T-cell (primary cell): ENCODE results near the gene ZCRB1. TPM values are rescaled to one million over a fixed set of nuclear protein-coding genes. Genes with fewer than 3 reads are reported as not detected.

Source experiments
- ATAC-seq, 4 experiments: fragments of 200-7000 bp in 3 of 4; fragments of 150-1000 bp in 1 of 4; cut with Tn5 transposase; replicated peaks in 1 of 4; 1 replicate in 3 of 4; 2 replicates in 1 of 4; pipeline ENCODE4 v1.10.0; 2021; ENCODE audit warnings: moderate library complexity in 3 of 4, mild to moderate bottlenecking in 2 of 4, moderate number of reproducible peaks in 1 of 4
- CTCF ChIA-PET, 2 donors: fragments of 300-600 bp; sonication (Branson Sonifier 250); formaldehyde crosslinking; loops; one replicate each; lab custom pipeline; 2022; ENCODE audit warnings: antibody characterized with exemption in 2 of 2; lab: Charles Lee
- POLR2A ChIA-PET, 2 donors: fragments of 300-600 bp; sonication (Branson Sonifier 250); formaldehyde crosslinking; loops; one replicate each; lab custom pipeline; 2022; ENCODE audit warnings: antibody characterized with exemption in 2 of 2; lab: Charles Lee
- DNase-seq, 35 experiments: peaks; one replicate each; pipeline versions ENCODE4 v3.0.0 to v3.0.0-alpha.2; 2013 to 2023
- H3K27ac ChIP-seq: one replicate; pipeline ENCODE4 v1.5.1; 2013; ENCODE audit warnings: low read length
- H3K27me3 ChIP-seq, 2 experiments: replicated peaks in 1 of 2; 1 replicate in 1 of 2; 2 replicates in 1 of 2; pipeline versions ENCODE4 v1.6.1 to v1.7.0; 2013; ENCODE audit warnings: low read length in 1 of 2, mixed read lengths in 1 of 2; ENCODE audit not compliant: control insufficient read depth in 2 of 2, insufficient read depth in 2 of 2; ENCODE audit errors: extremely low read depth in 1 of 2
- H3K36me3 ChIP-seq, 2 donors: 1 replicate in 1 of 2; 2 replicates in 1 of 2; pipeline versions ENCODE4 v1.6.1 to v1.7.0; 2013; ENCODE audit warnings: low read length in 1 of 2; ENCODE audit not compliant: control insufficient read depth in 2 of 2, insufficient read depth in 1 of 2; ENCODE audit errors: extremely low read depth in 1 of 2
- H3K4me1 ChIP-seq, 2 experiments: 1 replicate in 1 of 2; 2 replicates in 1 of 2; pipeline versions ENCODE4 v1.6.1 to v1.7.0; 2013; ENCODE audit warnings: low read length in 2 of 2, mixed read lengths in 1 of 2; ENCODE audit not compliant: insufficient read depth in 2 of 2, control insufficient read depth in 1 of 2; ENCODE audit errors: extremely low read depth in 1 of 2
- H3K4me3 ChIP-seq, 2 donors: 1 replicate in 1 of 2; 2 replicates in 1 of 2; pipeline versions ENCODE4 v1.5.1 to v1.7.0; 2013; ENCODE audit warnings: mild to moderate bottlenecking in 2 of 2, low read length in 1 of 2, moderate library complexity in 1 of 2; ENCODE audit not compliant: control insufficient read depth in 1 of 2; ENCODE audit errors: extremely low read depth in 1 of 2
- H3K9me3 ChIP-seq: 2 replicates; pipeline ENCODE4 v1.7.0; 2013
- H3K27ac Mint-ChIP-seq, 2 donors: one replicate each; pipeline ENCODE4 v1.8.0; 2020 to 2021; ENCODE audit warnings: mild to moderate bottlenecking in 2 of 2, mixed read lengths in 2 of 2
- H3K27me3 Mint-ChIP-seq, 2 donors: one replicate each; pipeline ENCODE4 v1.8.0; 2021 to 2022; ENCODE audit warnings: mixed read lengths in 2 of 2
- H3K36me3 Mint-ChIP-seq: one replicate; pipeline ENCODE4 v1.8.0; 2021; ENCODE audit warnings: mixed read lengths
- H3K4me1 Mint-ChIP-seq, 3 donors: one replicate each; pipeline ENCODE4 v1.8.0; 2020 to 2022; ENCODE audit warnings: mixed read lengths in 3 of 3, mild to moderate bottlenecking in 1 of 3
- H3K4me3 Mint-ChIP-seq, 3 donors: one replicate each; pipeline ENCODE4 v1.8.0; 2020 to 2022; ENCODE audit warnings: mild to moderate bottlenecking in 3 of 3, mixed read lengths in 3 of 3, moderate library complexity in 3 of 3
- H3K9me3 Mint-ChIP-seq, 3 donors: one replicate each; pipeline ENCODE4 v1.8.0; 2020 to 2022; ENCODE audit warnings: mixed read lengths in 3 of 3
- WGBS: methylation state at CpG from one replicate; pipeline ENCODE4 v1.1.5; 2013; ENCODE audit warnings: missing lambda C conversion rate; ENCODE audit not compliant: insufficient coverage; 5-methylcytosine and 5-hydroxymethylcytosine counted together
- total RNA-seq, 35 experiments: library from RNA in 6 of 35; stranded (reverse) in 6 of 35; fragments of 120-200 nt in 1 of 35; gene quantifications; one replicate each; pipeline versions ENCODE4 v1.2.1 to v1.2.4 and lab custom pipeline; 2013 to 2026

The ZCRB1 gene
- total RNA-seq, 5 donors from 2014 or later (not counting 1 experiment from before 2014, with no cell fraction given), result 24.5 to 36.0 (median 29.4) TPM

GRCh38 chr12:42281278-42281677 lies 44.6 kb downstream of the ZCRB1 start:
- Mint-ChIP-seq H3K9me3 (no peaks in the 10 kb centered on the region), H3K4me1 (peaks cover 3 to 5% (median 4%) of the 10 kb centered on the region in 3 donors), H3K36me3 (no peaks in the 10 kb centered on the region), H3K27me3 (peaks cover 2 to 3% of the 10 kb centered on the region in 2 donors), H3K4me3 (no peak overlapping the region), H3K27ac (no peak overlapping the region)
- H3K36me3 ChIP-seq, result no peaks in the 10 kb centered on the region
- no peak overlapping the region for H3K4me3 ChIP-seq
- WGBS, result 86% methylated on average over 1 of the region's 3 CpGs
- DNase-seq (no peak), ATAC-seq (no peak)
- no peak overlapping the region for H3K27ac ChIP-seq
- H3K4me1 ChIP-seq, result peaks cover 0 to 2% of the 10 kb centered on the region in 2 experiments
- H3K27me3 ChIP-seq, result peaks cover 0 to 2% of the 10 kb centered on the region in 2 experiments
- no peaks in the 10 kb centered on the region for H3K9me3 ChIP-seq
- CTCF ChIA-PET, result no interaction called here
- POLR2A ChIA-PET, result no interaction called here

- Histone ChIP-seq H3K4me3 (no peak overlapping the region), H3K9me3 (no peaks in the 10 kb centered on the region), H3K36me3 (no peaks in the 10 kb centered on the region), H3K27ac (no peak overlapping the region), H3K27me3 (no peaks in the 10 kb centered on the region), H3K4me1 (no peaks in the 10 kb centered on the region)
- H3K9me3 Mint-ChIP-seq, result peaks cover 0 to 4% (median 0%) of the 10 kb centered on the region in 3 donors
- ChIA-PET POLR2A (no interaction called here), CTCF (no interaction called here)
- no peak for DNase-seq
- no peaks in the 10 kb centered on the region for H3K4me1 Mint-ChIP-seq
- H3K4me3 Mint-ChIP-seq, result no peak overlapping the region
- ATAC-seq, result no peak
- H3K36me3 Mint-ChIP-seq, result no peaks in the 10 kb centered on the region
- H3K27me3 Mint-ChIP-seq, result peaks cover 3 to 4% of the 10 kb centered on the region in 2 donors
- no peak overlapping the region for H3K27ac Mint-ChIP-seq
These were observed 47.8 kb downstream of the ZCRB1 start for GRCh38 chr12:42278128-42278510.

DNA sequence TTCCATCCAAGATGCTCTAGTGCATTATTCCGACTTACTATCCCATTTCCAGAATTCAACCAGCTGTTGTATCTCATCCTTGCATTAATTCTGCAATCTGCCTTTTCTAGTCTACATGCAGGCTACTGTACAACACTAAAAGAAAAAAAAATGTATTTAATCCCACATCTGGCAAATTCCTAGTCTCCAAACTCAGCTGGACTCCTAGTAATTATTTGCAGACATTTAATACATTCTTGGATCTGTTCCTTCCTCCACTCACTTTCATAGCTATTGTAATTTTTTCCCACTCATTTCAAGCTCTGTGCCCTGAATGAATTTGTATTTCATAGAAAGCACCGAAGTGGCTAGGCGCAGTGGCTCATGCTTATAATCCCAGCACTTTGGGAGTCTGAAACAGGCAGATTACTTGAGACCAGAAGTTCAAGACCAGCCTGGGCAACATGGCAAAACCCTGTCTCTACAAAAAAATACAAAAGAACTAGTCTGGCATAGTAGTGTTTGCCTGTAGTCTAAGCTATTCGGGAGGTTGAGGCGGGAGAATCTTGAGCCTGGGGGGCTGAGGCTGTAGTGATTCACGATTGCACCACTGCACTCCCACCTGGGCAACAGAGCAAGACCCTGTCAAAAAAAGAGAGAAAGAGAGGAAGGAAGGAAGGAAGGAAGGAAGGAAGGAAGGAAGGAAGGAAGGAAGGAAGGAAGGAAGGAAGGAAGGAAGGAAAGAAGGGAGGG lies 48.3 kb downstream of the ZCRB1 start:
- DNase-seq (no peak), ATAC-seq (no peak)
- H3K4me3 Mint-ChIP-seq, result no peak overlapping the region
- peaks cover 0 to 1% of the 10 kb centered on the region in 2 experiments for H3K27me3 ChIP-seq
- CTCF ChIA-PET, result no interaction called here
- 100% methylated on average over 2 of the region's 6 CpGs for WGBS
- POLR2A ChIA-PET, result no interaction called here
- no peaks in the 10 kb centered on the region for H3K36me3 ChIP-seq
- no peaks in the 10 kb centered on the region for H3K4me1 Mint-ChIP-seq
- peaks cover 5% of the 10 kb centered on the region in 2 donors for H3K27me3 Mint-ChIP-seq
- no peak overlapping the region for H3K4me3 ChIP-seq
- H3K9me3 ChIP-seq, result no peaks in the 10 kb centered on the region
- no peaks in the 10 kb centered on the region for H3K4me1 ChIP-seq
- peaks cover 0 to 6% (median 0%) of the 10 kb centered on the region in 3 donors for H3K9me3 Mint-ChIP-seq
- H3K36me3 Mint-ChIP-seq, result no peaks in the 10 kb centered on the region
- H3K27ac ChIP-seq, result no peak overlapping the region
- H3K27ac Mint-ChIP-seq, result no peak overlapping the region

GRCh38 chr12:42275499-42275898 lies 50.4 kb downstream of the ZCRB1 start:
- POLR2A ChIA-PET, result no interaction called here
- peaks cover 7% of the 10 kb centered on the region in 2 donors for H3K27me3 Mint-ChIP-seq

DNA sequence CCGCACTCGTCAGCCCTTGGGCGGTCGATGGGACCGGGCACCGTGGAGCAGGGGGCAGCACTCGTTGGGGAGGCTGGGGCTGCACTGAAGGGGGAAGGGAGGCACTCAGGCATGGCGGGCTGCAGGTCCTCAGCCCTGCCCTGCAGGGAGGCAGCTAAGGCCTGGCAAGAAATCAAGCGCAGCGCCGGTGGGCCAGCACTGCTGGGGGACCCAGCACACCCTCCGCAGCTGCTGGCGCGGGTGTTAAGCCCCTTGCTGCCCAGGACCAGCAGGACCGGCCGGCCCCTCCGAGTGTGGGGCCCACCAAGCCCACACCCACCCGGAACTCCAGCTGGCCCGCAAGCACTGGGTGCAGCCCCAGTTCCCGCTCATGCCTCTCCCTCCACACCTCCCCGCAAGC lies 52.2 kb downstream of the ZCRB1 start:
- no peaks in the 10 kb centered on the region for H3K9me3 ChIP-seq
- POLR2A ChIA-PET, result no interaction called here
- Mint-ChIP-seq H3K27ac (no peak overlapping the region), H3K27me3 (peaks cover 4 to 7% of the 10 kb centered on the region in 2 donors), H3K9me3 (peaks cover 0 to 7% (median 0%) of the 10 kb centered on the region in 3 donors), H3K4me3 (no peak overlapping the region), H3K36me3 (no peaks in the 10 kb centered on the region), H3K4me1 (peaks cover 0 to 7% (median 0%) of the 10 kb centered on the region in 3 donors)
- no peak overlapping the region for H3K27ac ChIP-seq
- peaks cover 0 to 11% of the 10 kb centered on the region in 2 experiments for H3K27me3 ChIP-seq
- CTCF ChIA-PET, result no interaction called here
- DNase-seq, result no peak
- H3K36me3 ChIP-seq, result no peaks in the 10 kb centered on the region
- no peak for ATAC-seq
- 97% methylated on average over 15 of the region's 21 CpGs for WGBS
- no peak overlapping the region for H3K4me3 ChIP-seq
- H3K4me1 ChIP-seq, result no peaks in the 10 kb centered on the region

More at GRCh38 chr12:42275499-42275898, 50.4 kb downstream of the ZCRB1 start:
- no peak overlapping the region for H3K4me3 ChIP-seq
- H3K27me3 ChIP-seq, result peaks cover 0 to 7% of the 10 kb centered on the region in 2 experiments
- ATAC-seq (no peak), DNase-seq (no peak)
- CTCF ChIA-PET, result no interaction called here
- Mint-ChIP-seq H3K9me3 (peaks cover 0 to 7% (median 0%) of the 10 kb centered on the region in 3 donors), H3K4me3 (no peak overlapping the region), H3K4me1 (peaks cover 0 to 7% (median 0%) of the 10 kb centered on the region in 3 donors), H3K36me3 (no peaks in the 10 kb centered on the region), H3K27ac (no peak overlapping the region)
- no peaks in the 10 kb centered on the region for H3K9me3 ChIP-seq
- H3K27ac ChIP-seq, result no peak overlapping the region
- no peaks in the 10 kb centered on the region for H3K4me1 ChIP-seq
- no peaks in the 10 kb centered on the region for H3K36me3 ChIP-seq
- no CpG with 5 or more reads among the region's 4 CpGs for WGBS

DNA sequence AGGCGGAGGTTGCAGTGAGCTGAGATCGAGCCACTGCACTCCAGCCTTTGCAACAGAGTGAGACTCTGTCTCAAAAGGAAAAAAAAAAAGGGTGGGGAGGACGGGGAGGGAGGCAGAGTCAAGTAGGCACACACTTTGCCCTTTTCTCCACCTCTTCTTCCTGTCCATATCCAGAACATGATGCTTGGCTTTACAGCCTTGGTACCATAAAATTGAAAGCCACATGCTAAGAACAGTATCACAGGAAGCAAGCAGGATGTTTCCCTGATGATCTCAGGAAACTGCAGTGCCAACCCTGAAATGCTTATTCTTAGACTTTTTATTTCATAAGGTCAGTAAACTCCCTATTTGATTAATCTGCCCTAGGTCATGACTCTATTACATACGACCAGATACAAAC lies 55.3 kb downstream of the ZCRB1 start:
- no peaks in the 10 kb centered on the region for H3K36me3 ChIP-seq
- WGBS, result 64% methylated on average over 2 of the region's 4 CpGs
- no peaks in the 10 kb centered on the region for H3K4me1 ChIP-seq
- CTCF ChIA-PET, result no interaction called here
- peaks cover 0 to 8% (median 0%) of the 10 kb centered on the region in 3 donors for H3K4me1 Mint-ChIP-seq
- H3K9me3 Mint-ChIP-seq, result peaks cover 0 to 7% (median 0%) of the 10 kb centered on the region in 3 donors
- DNase-seq, result no peak
- no peak overlapping the region for H3K4me3 Mint-ChIP-seq
- ATAC-seq, result no peak
- POLR2A ChIA-PET, result no interaction called here
- peaks cover 4 to 6% of the 10 kb centered on the region in 2 donors for H3K27me3 Mint-ChIP-seq
- no peak overlapping the region for H3K27ac Mint-ChIP-seq
- H3K27me3 ChIP-seq, result peaks cover 0 to 19% of the 10 kb centered on the region in 2 experiments
- no peak overlapping the region for H3K4me3 ChIP-seq
- no peak overlapping the region for H3K27ac ChIP-seq
- H3K36me3 Mint-ChIP-seq, result no peaks in the 10 kb centered on the region
- H3K9me3 ChIP-seq, result no peaks in the 10 kb centered on the region
